ENCODE data around the gene NFS1.
"Not testable (repeated sequence)": the region's sequence is repeated elsewhere in the genome, so short reads cannot be mapped to it uniquely, and the experiment has no call there.

NFS1 gene

GRCh38 chr20:35729836-35730582 lies 30.9 kb upstream of the NFS1 start:
- no peak for DNase-seq (ENCODE audit: low spot score)

DNA sequence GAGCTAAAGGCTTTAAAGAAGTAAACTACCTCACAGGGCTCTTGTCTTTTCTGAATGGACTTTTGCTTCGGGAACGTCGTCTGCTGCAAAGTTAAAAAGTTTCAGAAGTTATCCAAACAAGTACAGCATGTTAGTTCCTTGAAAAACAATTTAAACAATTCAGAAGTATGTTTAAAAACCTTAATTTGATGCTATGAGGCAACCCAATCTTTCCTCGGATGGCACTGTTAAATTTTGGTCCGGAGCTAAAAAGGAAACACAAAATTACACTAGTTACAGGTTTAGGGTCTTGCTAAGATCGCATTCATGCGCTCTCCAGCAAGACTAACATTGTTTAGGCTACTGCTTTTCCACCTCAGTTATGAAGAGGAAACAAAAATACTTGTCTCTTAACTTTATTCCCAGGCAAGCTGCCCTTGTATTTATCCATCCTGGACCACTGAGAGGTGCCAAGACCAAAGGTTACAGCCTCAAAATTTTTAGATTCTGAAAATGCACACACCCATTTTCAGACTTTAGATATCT lies 30.2 kb upstream of the NFS1 start:
- DNase-seq (ENCODE audit: low spot score), result no peak

- no peak for DNase-seq (ENCODE audit: low spot score)
These were observed 27.9 kb upstream of the NFS1 start for GRCh38 chr20:35726842-35727711.

DNA sequence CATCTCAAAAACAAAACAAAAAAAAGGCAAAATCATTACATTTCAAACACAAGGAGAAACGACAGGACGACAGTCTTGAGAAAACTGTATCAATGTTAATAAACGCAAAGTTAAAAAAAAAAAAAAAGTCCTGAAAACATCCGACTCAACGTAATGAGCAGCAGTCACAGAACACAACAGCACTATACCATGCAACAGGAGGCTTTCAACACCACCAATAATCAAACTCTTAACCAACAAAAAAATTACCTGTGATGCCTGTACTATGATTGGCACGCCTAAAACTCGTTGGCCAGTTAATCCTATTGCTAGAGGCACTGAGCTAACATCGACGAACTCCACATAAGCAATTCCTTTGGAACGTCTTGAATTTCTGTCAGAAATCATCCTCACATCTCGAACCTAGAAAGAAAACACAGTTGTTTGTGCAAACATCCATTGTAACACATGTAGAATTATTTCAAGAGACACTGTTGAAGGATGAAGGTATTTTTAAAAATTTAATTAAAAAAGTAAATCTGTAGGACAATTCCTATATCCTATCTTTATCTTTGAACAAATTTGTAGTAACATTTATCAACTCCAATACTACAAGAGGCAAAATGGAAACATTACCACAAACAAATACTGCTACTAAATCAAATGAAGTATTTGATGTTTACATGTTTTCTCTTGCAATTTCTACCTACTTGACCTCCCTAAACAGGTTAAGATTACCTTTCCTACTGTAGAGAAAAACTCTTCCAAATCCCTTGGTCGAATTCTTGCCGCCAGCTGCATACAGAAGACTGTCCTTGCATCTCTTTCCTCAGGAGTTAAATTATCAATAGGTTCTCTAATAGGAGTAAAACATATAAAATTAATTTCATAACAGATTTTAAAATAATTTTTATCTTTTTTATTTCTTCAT lies 25.4 kb upstream of the NFS1 start:
- no peak for DNase-seq (ENCODE audit: low spot score)

DNA sequence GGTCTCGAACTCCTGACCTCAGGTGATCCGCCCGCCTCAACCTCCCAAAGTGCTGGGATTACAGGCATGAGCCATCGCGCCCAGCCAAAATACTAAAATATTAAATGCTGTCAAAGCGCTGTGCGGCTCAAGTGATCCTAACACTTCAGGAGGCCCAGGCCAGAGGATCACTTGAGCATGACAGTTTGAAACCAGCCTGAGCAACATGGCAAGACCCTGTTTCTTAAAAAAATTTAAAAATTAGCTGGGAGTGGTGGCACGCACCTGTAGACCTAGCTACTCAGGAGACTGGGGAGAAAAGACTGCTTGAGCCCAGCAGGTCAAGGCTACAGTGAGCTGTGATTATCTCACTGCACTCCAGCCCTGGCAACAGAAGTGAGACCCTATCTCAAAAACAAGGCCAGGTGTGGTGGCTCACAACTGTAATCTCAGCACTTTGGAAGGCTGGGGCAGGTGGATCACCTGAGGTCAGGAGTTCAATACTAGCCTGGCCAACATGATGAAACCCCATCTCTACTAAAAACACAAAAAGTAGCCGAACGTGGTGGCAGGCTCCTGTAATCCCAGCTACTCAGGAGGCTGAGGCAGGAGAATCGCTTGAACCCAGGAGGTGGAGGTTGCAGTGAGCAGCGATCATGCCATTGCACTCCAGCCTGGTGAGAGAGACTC lies 24.6 kb upstream of the NFS1 start:
- DNase-seq (ENCODE audit: low spot score), result not testable (repeated sequence)

- DNase-seq (ENCODE audit: low spot score), result not testable (repeated sequence)
These were observed 24.1 kb upstream of the NFS1 start for GRCh38 chr20:35723275-35723639.

DNA sequence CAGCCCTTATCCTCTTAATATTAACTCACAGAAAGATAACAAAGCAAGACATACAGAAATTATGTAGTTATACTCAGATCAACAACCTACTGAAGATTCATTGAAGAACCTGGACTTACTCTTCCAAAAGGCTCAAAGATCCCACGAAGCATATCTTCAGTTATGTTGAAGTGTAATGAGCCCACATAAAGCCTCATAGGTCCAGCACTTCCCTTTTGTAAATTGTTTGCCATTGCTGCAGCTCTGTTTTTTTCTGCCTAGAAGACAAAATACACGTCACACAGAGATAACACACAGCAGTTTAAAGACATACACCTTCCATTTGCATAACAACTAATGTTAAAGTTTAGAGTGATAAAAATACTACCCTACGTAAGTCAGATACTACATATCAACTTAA lies 22.5 kb upstream of the NFS1 start:
- DNase-seq (ENCODE audit: low spot score), result no peak

- no peak for DNase-seq (ENCODE audit: low spot score)
These were observed 22.1 kb upstream of the NFS1 start for GRCh38 chr20:35721219-35721618.

GRCh38 chr20:35720165-35721123 lies 21.3 kb upstream of the NFS1 start:
- no peak for DNase-seq (ENCODE audit: low spot score)

DNA sequence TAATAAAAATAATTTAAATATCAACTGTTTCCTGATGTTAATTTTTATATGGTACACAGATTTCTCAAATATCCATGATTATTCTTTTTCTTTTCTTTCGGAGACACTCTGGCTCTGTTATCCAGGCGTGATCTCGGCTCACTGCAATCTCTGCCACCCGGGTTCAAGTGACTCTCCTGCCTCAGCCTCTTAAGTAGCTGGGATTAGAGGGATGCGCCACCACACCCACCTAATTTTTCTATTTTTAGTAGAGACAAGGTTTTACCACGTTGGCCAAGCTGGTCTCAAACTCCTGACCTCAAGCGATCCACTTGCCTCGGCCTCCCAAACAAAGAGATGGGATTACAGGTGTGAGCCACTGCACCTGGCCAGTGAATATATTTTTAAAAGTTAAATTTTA lies 20.6 kb upstream of the NFS1 start:
- DNase-seq (ENCODE audit: low spot score), result no peak

DNA sequence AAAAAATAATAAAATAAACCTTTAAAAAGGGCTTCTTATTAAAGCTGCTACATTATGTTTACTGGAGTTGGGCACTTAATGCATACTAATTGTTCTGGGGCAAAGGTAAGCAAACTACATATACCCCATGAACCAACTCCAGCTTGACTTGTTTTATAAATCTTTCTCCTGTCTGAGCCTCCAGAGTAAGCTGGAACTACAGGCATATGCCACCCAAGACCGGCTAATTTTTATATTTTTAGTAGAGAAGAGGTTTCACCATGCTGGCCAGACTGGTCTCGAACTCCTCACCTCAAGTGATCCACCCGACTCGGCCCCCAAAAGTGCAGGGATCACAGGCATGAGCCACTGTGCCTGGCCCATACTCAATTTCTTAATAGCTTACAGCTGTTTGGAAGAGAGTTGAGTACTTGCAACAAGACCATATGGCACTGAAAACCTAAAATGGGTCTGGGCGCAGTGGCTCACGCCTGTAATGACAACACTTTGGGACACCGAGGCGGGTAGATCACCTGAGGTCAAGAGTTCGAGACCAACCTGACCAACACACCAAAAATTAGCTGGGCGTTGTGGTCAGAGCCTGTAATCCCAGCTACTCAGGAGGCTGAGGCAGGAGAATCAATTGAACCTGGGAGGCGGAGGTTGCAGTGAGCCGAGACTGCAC lies 20.0 kb upstream of the NFS1 start:
- no peak for DNase-seq (ENCODE audit: low spot score)

- DNase-seq (ENCODE audit: low spot score), result not testable (repeated sequence)
These were observed 19.2 kb upstream of the NFS1 start for GRCh38 chr20:35718321-35718720.

GRCh38 chr20:35716330-35716729 lies 17.2 kb upstream of the NFS1 start:
- DNase-seq (ENCODE audit: low spot score), result no peak

- no peak for DNase-seq (ENCODE audit: low spot score)
These were observed 16.5 kb upstream of the NFS1 start for GRCh38 chr20:35715652-35716051.

GRCh38 chr20:35714127-35714526 lies 15.0 kb upstream of the NFS1 start:
- DNase-seq (ENCODE audit: low spot score), result no peak

DNA sequence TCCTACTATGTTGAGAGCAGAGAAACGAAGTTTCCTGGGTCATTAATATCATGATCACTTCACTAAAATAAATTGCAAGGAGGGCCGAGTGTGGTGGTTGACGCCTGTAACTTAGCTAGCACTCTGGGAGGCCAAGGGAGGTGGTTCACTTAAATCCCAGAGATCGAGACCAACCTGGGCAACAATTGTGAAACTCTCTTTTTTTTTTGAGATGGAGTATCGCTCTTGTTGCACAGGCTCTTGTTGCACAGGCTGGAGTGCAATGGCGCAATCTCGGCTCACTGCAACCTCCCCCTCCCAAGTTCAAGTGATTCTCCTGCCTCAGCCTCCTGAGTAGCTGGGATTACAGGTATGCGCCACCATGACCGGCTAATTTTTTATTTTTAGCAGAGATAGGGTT lies 14.0 kb upstream of the NFS1 start:
- DNase-seq (ENCODE audit: low spot score), result not testable (repeated sequence)

- no peak for DNase-seq (ENCODE audit: low spot score)
These were observed 12.5 kb upstream of the NFS1 start for GRCh38 chr20:35711588-35712209.

GRCh38 chr20:35710884-35711587 lies 11.9 kb upstream of the NFS1 start:
- no peak for DNase-seq (ENCODE audit: low spot score)

DNA sequence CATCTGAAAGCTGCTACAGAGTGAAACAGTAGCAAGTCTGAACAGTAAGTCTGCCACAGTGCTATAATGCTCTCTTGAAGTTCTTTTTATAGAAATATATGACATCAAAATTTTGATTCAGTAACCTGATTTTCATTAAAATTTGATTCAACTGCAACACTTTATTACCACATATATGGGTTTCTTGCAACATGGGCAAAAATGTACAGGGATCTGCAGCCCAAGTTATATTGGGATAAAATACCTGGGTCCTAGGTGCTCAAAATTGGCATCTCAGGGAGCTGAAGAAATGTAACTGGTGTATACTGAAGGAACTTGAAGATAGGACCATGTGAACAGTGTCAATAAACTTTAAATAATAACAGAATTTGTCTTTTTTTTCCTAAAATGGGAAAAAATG lies 10.9 kb upstream of the NFS1 start:
- DNase-seq (ENCODE audit: low spot score), result no peak

All from cerebellar cortex (tissue), 1 donor.